Measurements from ENCODE around the gene OBSL1.

- TF ChIP-seq CTCF (IDR thresholded peaks at IDR 0.05) (no peak), EZH2 (IDR thresholded peaks at IDR 0.05; ENCODE audit: borderline replicate concordance, insufficient read depth, low read depth, low read length, poor library complexity, severe bottlenecking) (no peak)
Measured at GRCh38 chr2:219559156-219559915, 12.0 kb downstream of the OBSL1 start.
